Stimulated activated naive B cell treated with anti-CD40 and anti-IgM and Interleukin-4, amounts not matched to agents 10 μg/mL and 1 μg/mL and 100 μg/mL, for 72 hours (primary cell): Measurements from ENCODE around the gene FRS3.
"Not testable (repeated sequence)": the region's sequence is repeated elsewhere in the genome, so short reads cannot be mapped to it uniquely, and the experiment has no call there.

Experiments
- ATAC-seq, 2 donors: fragments of 150-1000 bp; cut with Tn5 transposase; replicated peaks; 2 replicates each; pipeline ENCODE4 v1.10.0; 2021; ENCODE audit warnings: moderate library complexity in 1 of 2
- DNase-seq: peaks from one replicate; pipeline ENCODE4 v3.0.0; 2021
- H3K27ac Mint-ChIP-seq: one replicate; pipeline ENCODE4 v1.8.0; 2022; ENCODE audit warnings: mild to moderate bottlenecking, mixed read lengths
- H3K27me3 Mint-ChIP-seq, 2 donors: one replicate each; pipeline ENCODE4 v1.8.0; 2022; ENCODE audit warnings: mixed read lengths in 2 of 2
- H3K36me3 Mint-ChIP-seq, 2 donors: one replicate each; pipeline ENCODE4 v1.8.0; 2022; ENCODE audit warnings: mixed read lengths in 2 of 2, mild to moderate bottlenecking in 1 of 2
- H3K4me1 Mint-ChIP-seq, 2 donors: one replicate each; pipeline ENCODE4 v1.8.0; 2022; ENCODE audit warnings: mixed read lengths in 2 of 2, mild to moderate bottlenecking in 1 of 2
- H3K4me3 Mint-ChIP-seq, 2 donors: one replicate each; pipeline ENCODE4 v1.8.0; 2022; ENCODE audit warnings: mild to moderate bottlenecking in 2 of 2, mixed read lengths in 2 of 2, moderate library complexity in 1 of 2
- H3K9me3 Mint-ChIP-seq, 2 donors: one replicate each; pipeline ENCODE4 v1.8.0; 2022; ENCODE audit warnings: mixed read lengths in 2 of 2, mild to moderate bottlenecking in 1 of 2

FRS3 gene

DNA sequence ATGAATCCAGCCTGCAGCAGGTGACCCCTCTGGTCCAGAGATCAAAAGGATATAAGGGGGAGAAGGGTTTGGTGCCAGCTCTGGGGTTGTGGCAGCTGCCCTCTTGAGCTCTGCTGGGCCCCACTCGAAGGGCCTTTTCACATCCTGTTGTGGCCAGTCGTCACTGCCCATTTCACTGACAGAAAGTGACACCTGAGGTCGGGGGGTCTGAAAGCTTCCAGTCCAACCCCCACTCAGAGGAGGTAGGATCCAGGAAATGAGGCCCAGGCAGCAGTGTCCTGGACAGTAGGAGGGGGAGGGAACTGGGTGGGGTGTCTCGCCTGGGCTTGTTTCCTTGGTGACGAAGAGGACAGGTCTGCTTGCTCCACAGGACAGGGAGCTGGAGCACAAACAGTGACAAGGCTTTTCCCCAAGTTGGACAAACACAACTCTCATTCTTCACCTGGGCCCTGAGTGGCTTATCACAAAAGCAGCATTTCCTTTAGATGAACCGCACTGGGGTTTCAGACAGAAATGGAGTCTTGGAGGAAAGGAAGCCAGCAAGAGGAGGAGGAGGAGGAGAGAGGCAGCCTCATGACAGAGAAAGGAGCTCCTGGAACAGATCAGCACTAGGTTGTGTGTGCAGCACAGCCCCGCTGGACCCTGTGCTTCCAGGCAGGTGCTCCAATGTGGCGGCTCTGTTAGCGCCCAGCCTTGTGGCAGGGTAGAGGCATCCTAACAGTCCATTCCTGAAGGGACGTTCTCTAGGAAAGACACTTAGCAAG lies 11.0 kb downstream of the FRS3 start:
- no peak for DNase-seq
- Mint-ChIP-seq H3K36me3 (peaks cover 18 to 26% of the 10 kb centered on the region in 2 donors), H3K27ac (no peak overlapping the region), H3K9me3 (no peaks in the 10 kb centered on the region), H3K27me3 (no peaks in the 10 kb centered on the region), H3K4me1 (no peaks in the 10 kb centered on the region), H3K4me3 (no peak overlapping the region)
- ATAC-seq, result no peak

DNA sequence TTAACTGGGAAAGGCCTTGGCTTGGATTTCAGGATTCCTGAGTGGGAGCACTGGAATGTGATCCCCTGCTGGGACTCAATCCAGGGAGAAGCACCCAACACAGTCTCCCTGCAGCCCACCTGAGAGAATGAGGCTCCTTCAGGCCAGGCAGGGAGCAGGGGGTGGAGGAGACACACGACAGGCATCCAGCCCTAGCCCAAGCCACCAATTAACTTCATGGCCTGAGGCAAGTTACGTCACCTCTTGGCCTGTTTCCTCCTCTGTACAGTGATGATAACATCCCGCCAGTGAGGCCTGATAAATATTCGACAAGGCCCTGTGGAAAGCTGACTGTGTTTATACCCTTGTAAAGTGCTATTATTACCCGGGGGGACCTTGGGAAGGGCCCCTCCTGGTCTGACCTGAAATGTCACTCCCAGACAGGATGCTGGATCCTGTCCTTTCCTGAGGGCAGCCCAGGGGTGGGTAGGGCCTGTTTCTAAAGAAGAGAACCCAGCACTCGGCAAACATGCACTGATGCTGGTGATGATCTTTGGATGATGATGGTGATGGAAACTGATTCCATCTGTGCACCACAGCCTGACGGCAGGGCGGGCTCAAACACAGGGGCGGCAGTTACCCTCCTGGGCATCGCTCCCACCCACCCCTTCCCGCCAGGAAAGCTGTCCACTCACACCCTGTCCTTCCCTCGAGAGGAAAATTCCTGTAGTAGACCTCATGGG lies 12.4 kb downstream of the FRS3 start:
- no peak overlapping the region for H3K4me3 Mint-ChIP-seq
- no peak for ATAC-seq
- H3K27ac Mint-ChIP-seq, result no peak overlapping the region
- DNase-seq, result no peak
- peaks cover 0 to 4% of the 10 kb centered on the region in 2 donors for H3K27me3 Mint-ChIP-seq
- no peaks in the 10 kb centered on the region for H3K9me3 Mint-ChIP-seq
- H3K36me3 Mint-ChIP-seq, result peaks cover 15 to 21% of the 10 kb centered on the region in 2 donors
- H3K4me1 Mint-ChIP-seq, result no peaks in the 10 kb centered on the region

GRCh38 chr6:41766043-41766664 lies 13.5 kb downstream of the FRS3 start:
- not testable (repeated sequence) for H3K4me1 Mint-ChIP-seq, H3K27ac Mint-ChIP-seq, ATAC-seq, H3K4me3 Mint-ChIP-seq, H3K27me3 Mint-ChIP-seq, H3K9me3 Mint-ChIP-seq, DNase-seq
- peaks cover 9 to 14% of the 10 kb centered on the region in 2 donors for H3K36me3 Mint-ChIP-seq

GRCh38 chr6:41763470-41763869 lies 16.2 kb downstream of the FRS3 start:
- no peaks in the 10 kb centered on the region for H3K9me3 Mint-ChIP-seq
- H3K4me1 Mint-ChIP-seq, result peaks cover 0 to 2% of the 10 kb centered on the region in 2 donors
- peaks cover 0 to 4% of the 10 kb centered on the region in 2 donors for H3K27me3 Mint-ChIP-seq
- H3K4me3 Mint-ChIP-seq, result no peak overlapping the region
- peaks cover 0 to 3% of the 10 kb centered on the region in 2 donors for H3K36me3 Mint-ChIP-seq
- no peak overlapping the region for H3K27ac Mint-ChIP-seq
- DNase-seq, result no peak
- ATAC-seq, result no peak

DNA sequence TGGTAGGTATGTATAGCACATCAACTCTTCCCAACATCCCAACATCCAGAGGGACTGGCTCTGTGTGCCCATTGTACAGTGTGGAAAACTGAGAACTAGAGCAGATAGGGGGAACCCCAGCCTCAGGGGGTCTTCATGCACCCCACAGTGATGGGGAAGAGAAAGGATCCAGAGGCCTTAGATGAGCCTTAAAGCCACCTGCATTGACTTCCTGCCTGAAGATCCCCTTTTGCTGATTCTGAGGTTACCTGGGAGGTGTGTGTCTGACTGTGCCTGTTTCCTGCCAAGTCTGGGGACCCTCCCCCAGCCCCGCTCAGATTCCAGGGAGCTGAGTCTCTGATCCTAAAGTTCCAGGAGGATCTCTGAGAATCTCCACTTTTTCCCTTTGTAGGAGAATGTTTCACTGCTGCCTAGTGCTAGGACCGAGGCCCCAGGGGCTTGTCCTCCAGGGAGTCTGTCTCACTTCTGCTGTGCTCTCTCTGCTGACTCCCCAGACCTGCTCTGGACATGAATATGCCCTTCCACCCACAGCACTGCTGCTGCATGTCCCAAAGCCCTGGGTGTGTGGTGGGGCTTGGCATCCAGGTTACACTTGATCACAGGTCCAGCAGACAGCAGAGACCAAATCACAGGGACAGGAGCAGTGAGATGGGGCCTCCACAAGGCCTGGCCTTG lies 19.7 kb downstream of the FRS3 start:
- Mint-ChIP-seq H3K27ac (no peak overlapping the region), H3K27me3 (peaks cover 9 to 13% of the 10 kb centered on the region in 2 donors), H3K4me1 (peaks cover 4 to 10% of the 10 kb centered on the region in 2 donors), H3K9me3 (no peaks in the 10 kb centered on the region), H3K36me3 (no peaks in the 10 kb centered on the region), H3K4me3 (no peak overlapping the region)
- DNase-seq, result no peak
- peak; percentile 38 to 53 for ATAC-seq

DNA sequence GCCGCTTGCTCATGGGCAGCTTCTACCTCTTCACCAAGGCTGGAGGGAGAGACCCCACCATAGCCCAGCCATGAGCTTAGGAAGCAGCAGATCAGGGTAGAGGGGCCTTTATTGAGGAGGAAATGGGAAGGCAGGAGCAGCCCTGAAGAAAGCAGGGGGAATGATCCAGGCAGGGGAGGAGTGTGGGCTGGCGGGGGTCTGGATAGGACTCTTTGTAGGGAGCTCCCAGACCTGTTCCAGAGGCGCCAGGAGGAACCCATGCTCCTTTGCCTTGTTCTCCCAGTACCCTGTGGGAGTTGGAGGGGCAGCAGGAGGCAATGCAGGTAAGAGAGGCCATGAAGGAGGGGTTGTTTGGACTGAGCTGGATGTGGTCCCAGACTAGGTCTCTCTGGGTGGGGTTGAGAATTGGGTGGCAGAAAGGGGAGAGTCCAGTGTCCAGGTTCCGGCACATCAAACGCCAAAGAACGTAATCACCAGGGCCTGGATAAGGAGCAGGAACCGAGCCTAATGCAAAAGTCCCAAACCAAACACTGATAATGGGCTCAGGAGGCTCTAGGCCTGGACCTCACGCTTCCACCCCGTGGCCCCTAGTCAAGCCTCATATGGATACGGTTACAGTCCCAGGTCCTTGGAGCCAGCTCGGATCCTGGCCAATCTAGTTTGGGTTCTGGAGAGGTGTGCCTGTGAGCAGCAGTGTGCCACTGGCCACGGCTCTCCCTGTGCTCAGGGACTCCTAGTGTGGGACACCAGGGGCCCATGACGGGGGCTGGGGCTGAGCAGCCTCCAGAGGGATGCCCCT lies 20.4 kb downstream of the FRS3 start:
- Mint-ChIP-seq H3K27me3 (peaks cover 9 to 16% of the 10 kb centered on the region in 2 donors), H3K36me3 (no peaks in the 10 kb centered on the region), H3K27ac (no peak overlapping the region), H3K9me3 (no peaks in the 10 kb centered on the region), H3K4me3 (no peak overlapping the region), H3K4me1 (peaks cover 4 to 10% of the 10 kb centered on the region in 2 donors)
- DNase-seq, result no peak
- no peak for ATAC-seq

DNA sequence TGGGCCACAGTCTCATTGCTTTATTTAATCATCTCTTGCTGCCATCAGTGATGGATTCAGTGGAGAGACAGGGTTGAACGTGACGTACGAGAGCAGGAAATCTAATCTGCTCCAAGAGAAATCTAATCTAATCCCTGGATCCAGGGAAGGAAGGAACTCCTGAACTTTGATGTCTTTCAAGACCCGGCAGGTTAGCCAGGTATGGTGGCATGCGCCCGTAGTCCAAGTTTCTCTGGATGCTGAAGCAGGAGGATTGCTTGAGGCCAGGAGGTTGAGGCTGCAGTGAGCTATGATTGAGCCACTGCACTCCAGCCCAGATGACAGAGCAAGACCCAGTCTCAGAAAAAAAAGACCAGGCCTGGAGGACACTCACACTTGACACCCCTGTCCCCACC lies 21.1 kb downstream of the FRS3 start:
- Mint-ChIP-seq H3K4me3 (no peak overlapping the region), H3K9me3 (no peaks in the 10 kb centered on the region), H3K4me1 (peaks cover 4 to 10% of the 10 kb centered on the region in 2 donors), H3K27ac (no peak overlapping the region), H3K36me3 (no peaks in the 10 kb centered on the region), H3K27me3 (peaks cover 9 to 16% of the 10 kb centered on the region in 2 donors)
- DNase-seq, result no peak
- ATAC-seq, result no peak

DNA sequence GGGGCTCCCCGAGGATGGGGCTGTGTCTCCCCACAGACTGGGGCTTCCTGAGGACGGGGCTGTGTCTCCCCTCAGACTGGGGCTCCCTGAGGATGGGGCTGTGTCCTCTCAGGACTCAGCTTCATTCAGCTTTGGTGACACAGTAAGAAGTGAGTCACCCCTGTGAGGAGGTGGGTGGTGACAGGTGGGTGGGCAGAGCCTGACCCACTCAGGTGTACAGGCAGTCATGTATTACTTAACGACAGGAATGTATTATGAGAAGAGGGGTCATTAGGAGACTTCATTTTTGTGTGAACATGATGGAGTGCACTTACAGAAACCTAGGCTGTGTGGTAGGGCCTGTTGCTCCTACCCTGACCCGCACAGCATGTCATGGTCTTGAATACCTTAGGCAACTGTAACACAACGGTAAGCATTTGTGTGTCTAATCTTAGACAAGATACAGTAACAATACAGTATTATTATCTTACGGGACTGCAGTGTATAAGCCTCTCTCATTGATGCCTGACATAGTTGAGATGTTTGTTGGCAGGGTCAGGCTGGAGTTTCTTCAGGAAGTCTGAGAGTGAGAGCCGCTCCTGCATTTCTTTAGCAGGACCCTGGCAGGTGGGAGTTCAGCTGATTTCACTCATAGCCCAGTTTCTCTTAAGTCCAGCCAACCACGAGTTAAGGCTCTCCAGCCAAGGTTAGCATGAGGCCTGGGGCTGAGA lies 21.6 kb downstream of the FRS3 start:
- Mint-ChIP-seq H3K36me3 (no peaks in the 10 kb centered on the region), H3K9me3 (no peaks in the 10 kb centered on the region), H3K4me3 (no peak overlapping the region), H3K27ac (no peak overlapping the region), H3K27me3 (peaks cover 9 to 16% of the 10 kb centered on the region in 2 donors), H3K4me1 (peaks cover 4 to 10% of the 10 kb centered on the region in 2 donors)
- peak in 1 of 2 donors; percentile 28 for ATAC-seq
- no peak for DNase-seq

GRCh38 chr6:41757271-41757670 lies 22.4 kb downstream of the FRS3 start:
- peaks cover 9 to 12% of the 10 kb centered on the region in 2 donors for H3K27me3 Mint-ChIP-seq
- H3K9me3 Mint-ChIP-seq, result no peaks in the 10 kb centered on the region
- ATAC-seq (no peak), DNase-seq (no peak)
- no peaks in the 10 kb centered on the region for H3K36me3 Mint-ChIP-seq
- H3K4me3 Mint-ChIP-seq, result no peak overlapping the region
- H3K4me1 Mint-ChIP-seq, result peaks cover 4 to 10% of the 10 kb centered on the region in 2 donors
- H3K27ac Mint-ChIP-seq, result no peak overlapping the region

DNA sequence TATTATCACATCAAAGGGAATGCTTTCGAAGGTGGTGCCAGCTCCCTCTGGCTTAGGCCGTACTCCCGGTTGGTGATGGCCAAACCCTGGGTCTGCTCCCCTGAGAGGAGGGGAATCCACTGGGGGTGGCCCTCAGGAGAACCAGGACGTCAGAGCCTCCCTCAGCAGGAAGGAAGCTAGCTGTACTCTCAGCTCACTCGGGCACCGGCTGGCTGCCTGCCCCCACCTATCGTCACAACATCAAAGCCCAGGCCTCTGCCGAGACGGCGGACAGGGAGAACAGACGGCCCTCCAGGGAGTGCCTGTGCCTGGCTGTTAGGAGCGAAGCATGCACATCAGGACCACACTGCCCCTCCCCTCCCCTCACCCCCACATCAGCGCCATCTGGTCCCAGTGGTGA lies 23.3 kb downstream of the FRS3 start:
- no peak overlapping the region for H3K4me3 Mint-ChIP-seq
- peaks cover 9 to 12% of the 10 kb centered on the region in 2 donors for H3K27me3 Mint-ChIP-seq
- no peak for DNase-seq
- peaks cover 4 to 10% of the 10 kb centered on the region in 2 donors for H3K4me1 Mint-ChIP-seq
- no peak overlapping the region for H3K27ac Mint-ChIP-seq
- H3K36me3 Mint-ChIP-seq, result no peaks in the 10 kb centered on the region
- no peaks in the 10 kb centered on the region for H3K9me3 Mint-ChIP-seq
- peak; percentile 48 to 62 for ATAC-seq

GRCh38 chr6:41755895-41756294 lies 23.8 kb downstream of the FRS3 start:
- ATAC-seq (peak in 1 of 2 donors; percentile 15), DNase-seq (no peak)
- Mint-ChIP-seq H3K36me3 (no peaks in the 10 kb centered on the region), H3K27me3 (peaks cover 9 to 12% of the 10 kb centered on the region in 2 donors), H3K4me3 (no peak overlapping the region), H3K27ac (peak overlapping the region; percentile 73), H3K9me3 (no peaks in the 10 kb centered on the region), H3K4me1 (peaks cover 4 to 10% of the 10 kb centered on the region in 2 donors)

DNA sequence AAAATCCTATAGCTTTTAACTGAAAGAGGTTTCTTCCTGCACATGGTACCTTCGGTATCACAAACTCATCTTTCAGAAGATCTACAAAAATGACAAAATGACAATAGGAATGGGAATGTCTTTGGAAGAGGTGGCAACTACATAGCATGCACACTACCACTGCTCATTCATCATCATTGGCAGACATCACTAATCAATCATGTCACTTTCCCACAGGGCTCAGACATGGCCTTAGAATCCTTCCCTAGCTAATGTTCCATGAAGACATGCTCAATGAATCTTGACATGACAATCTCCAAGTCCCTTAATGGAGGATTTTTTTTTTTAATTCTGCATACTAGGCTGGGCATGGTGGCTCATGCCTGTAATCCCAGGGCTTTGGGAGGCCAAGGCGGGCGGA lies 29.3 kb downstream of the FRS3 start:
- peaks cover 0 to 11% of the 10 kb centered on the region in 2 donors for H3K27me3 Mint-ChIP-seq
- no peaks in the 10 kb centered on the region for H3K9me3 Mint-ChIP-seq
- no peak overlapping the region for H3K4me3 Mint-ChIP-seq
- ATAC-seq (no peak), DNase-seq (no peak)
- no peak overlapping the region for H3K27ac Mint-ChIP-seq
- no peaks in the 10 kb centered on the region for H3K36me3 Mint-ChIP-seq
- no peaks in the 10 kb centered on the region for H3K4me1 Mint-ChIP-seq

DNA sequence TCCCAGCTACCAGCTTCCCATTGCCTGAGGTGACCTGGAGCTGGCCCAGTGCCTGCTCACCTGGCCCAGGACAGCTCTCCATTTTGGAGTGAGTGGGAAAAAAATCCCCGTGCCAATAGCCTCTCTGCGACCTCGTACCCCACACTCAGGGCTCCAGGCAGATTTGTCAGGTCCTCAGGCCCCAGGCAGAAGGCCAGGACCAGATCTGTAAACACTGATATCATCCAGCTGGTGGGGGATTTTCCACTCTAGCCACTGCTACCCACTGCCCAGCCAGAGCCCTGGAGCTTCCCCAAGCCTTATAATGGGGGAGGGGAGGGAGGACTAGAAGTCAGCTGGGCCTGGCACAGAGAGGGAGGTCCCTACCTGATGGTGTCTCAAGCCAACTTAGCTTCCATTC lies 31.2 kb downstream of the FRS3 start:
- no peaks in the 10 kb centered on the region for H3K9me3 Mint-ChIP-seq
- H3K36me3 Mint-ChIP-seq, result no peaks in the 10 kb centered on the region
- ATAC-seq, result no peak
- H3K4me1 Mint-ChIP-seq, result peaks cover 0 to 2% of the 10 kb centered on the region in 2 donors
- H3K27ac Mint-ChIP-seq, result no peak overlapping the region
- H3K27me3 Mint-ChIP-seq, result peaks cover 0 to 6% of the 10 kb centered on the region in 2 donors
- DNase-seq, result no peak
- no peak overlapping the region for H3K4me3 Mint-ChIP-seq
